ENCODE results near the gene ADISSP. TPM values are rescaled to one million over a fixed set of nuclear protein-coding genes. Genes with fewer than 3 reads are reported as not detected.

ADISSP gene
- total RNA-seq, 1 donor from 2014 or later, result 43.2 TPM

- FAIRE-seq, result no peak
- H3K4me3 Mint-ChIP-seq (ENCODE audit: unreplicated experiment), result peak overlapping the region; percentile 69
- peak overlapping the region; percentile 31 for H3K4me3 ChIP-seq (ENCODE audit: insufficient read depth, low read depth, low read length)
- no peak overlapping the region for H3K27ac ChIP-seq (ENCODE audit: low read depth, low read length)
- TF ChIP-seq, protein P1, sequence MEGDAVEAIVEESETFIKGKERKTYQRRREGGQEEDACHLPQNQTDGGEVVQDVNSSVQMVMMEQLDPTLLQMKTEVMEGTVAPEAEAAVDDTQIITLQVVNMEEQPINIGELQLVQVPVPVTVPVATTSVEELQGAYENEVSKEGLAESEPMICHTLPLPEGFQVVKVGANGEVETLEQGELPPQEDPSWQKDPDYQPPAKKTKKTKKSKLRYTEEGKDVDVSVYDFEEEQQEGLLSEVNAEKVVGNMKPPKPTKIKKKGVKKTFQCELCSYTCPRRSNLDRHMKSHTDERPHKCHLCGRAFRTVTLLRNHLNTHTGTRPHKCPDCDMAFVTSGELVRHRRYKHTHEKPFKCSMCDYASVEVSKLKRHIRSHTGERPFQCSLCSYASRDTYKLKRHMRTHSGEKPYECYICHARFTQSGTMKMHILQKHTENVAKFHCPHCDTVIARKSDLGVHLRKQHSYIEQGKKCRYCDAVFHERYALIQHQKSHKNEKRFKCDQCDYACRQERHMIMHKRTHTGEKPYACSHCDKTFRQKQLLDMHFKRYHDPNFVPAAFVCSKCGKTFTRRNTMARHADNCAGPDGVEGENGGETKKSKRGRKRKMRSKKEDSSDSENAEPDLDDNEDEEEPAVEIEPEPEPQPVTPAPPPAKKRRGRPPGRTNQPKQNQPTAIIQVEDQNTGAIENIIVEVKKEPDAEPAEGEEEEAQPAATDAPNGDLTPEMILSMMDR (IDR thresholded peaks at IDR 0.05; ENCODE audit: insufficient read depth, low read depth, low read length), result no peak
- no peak for TF ChIP-seq EZH2 (IDR thresholded peaks at IDR 0.05; ENCODE audit: insufficient read depth, low read length)
- H3K4me1 ChIP-seq (ENCODE audit: insufficient read depth, low read length), result peaks cover 18% of the 10 kb centered on the region
- H3K9me3 Mint-ChIP-seq (ENCODE audit: unreplicated experiment), result peaks cover 2% of the 10 kb centered on the region
- H3K27me3 Mint-ChIP-seq (ENCODE audit: low read depth, unreplicated experiment), result peaks cover 8% of the 10 kb centered on the region
- peaks cover 35% of the 10 kb centered on the region for H3K79me2 ChIP-seq (ENCODE audit: insufficient read depth, low read length)
- DNase-seq (ENCODE audit: low read depth), result no peak
- no peak overlapping the region for H2AFZ ChIP-seq (ENCODE audit: low read depth, low read length)
- H4K20me1 ChIP-seq (ENCODE audit: insufficient read depth, low read length), result peaks cover 48% of the 10 kb centered on the region
- no peak overlapping the region for H3K27ac Mint-ChIP-seq (ENCODE audit: unreplicated experiment)
- no peaks in the 10 kb centered on the region for H3K36me3 ChIP-seq (ENCODE audit: insufficient read depth, low read length)
- H3K4me2 ChIP-seq (ENCODE audit: low read length), result peak overlapping the region; percentile 97
- no peaks in the 10 kb centered on the region for H3K27me3 ChIP-seq (ENCODE audit: insufficient read depth, low read length)
- H3K4me1 Mint-ChIP-seq (ENCODE audit: low read depth, unreplicated experiment), result peaks cover 9% of the 10 kb centered on the region
- H3K9me3 ChIP-seq (ENCODE audit: insufficient read depth, low read depth, low read length), result no peaks in the 10 kb centered on the region
- H3K36me3 Mint-ChIP-seq (ENCODE audit: low read depth, unreplicated experiment), result peaks cover 2% of the 10 kb centered on the region
- H3K9ac ChIP-seq (ENCODE audit: low read length), result peak overlapping the region; percentile 85
Observed at GRCh38 chr20:3784216-3784853, 16.8 kb upstream of the ADISSP start.

- Mint-ChIP-seq H3K4me1 (ENCODE audit: low read depth, unreplicated experiment) (peaks cover 9% of the 10 kb centered on the region), H3K9me3 (ENCODE audit: unreplicated experiment) (no peaks in the 10 kb centered on the region), H3K27ac (ENCODE audit: unreplicated experiment) (no peak overlapping the region), H3K4me3 (ENCODE audit: unreplicated experiment) (no peak overlapping the region), H3K36me3 (ENCODE audit: low read depth, unreplicated experiment) (peaks cover 2% of the 10 kb centered on the region), H3K27me3 (ENCODE audit: low read depth, unreplicated experiment) (peaks cover 7% of the 10 kb centered on the region)
- Histone ChIP-seq H3K4me3 (ENCODE audit: insufficient read depth, low read depth, low read length) (no peak overlapping the region), H3K4me2 (ENCODE audit: low read length) (peak overlapping the region; percentile 97), H3K9me3 (ENCODE audit: insufficient read depth, low read depth, low read length) (no peaks in the 10 kb centered on the region), H3K27ac (ENCODE audit: low read depth, low read length) (no peak overlapping the region), H4K20me1 (ENCODE audit: insufficient read depth, low read length) (peaks cover 48% of the 10 kb centered on the region), H3K79me2 (ENCODE audit: insufficient read depth, low read length) (peaks cover 35% of the 10 kb centered on the region), H3K36me3 (ENCODE audit: insufficient read depth, low read length) (no peaks in the 10 kb centered on the region), H2AFZ (ENCODE audit: low read depth, low read length) (no peak overlapping the region), H3K4me1 (ENCODE audit: insufficient read depth, low read length) (peaks cover 18% of the 10 kb centered on the region), H3K27me3 (ENCODE audit: insufficient read depth, low read length) (peaks cover under 1% of the 10 kb centered on the region), H3K9ac (ENCODE audit: low read length) (peak overlapping the region; percentile 23)
- FAIRE-seq, result no peak
- DNase-seq (ENCODE audit: low read depth), result no peak
- TF ChIP-seq, protein P1 (IDR thresholded peaks at IDR 0.05; ENCODE audit: insufficient read depth, low read depth, low read length), result no peak
- no peak for TF ChIP-seq EZH2 (IDR thresholded peaks at IDR 0.05; ENCODE audit: insufficient read depth, low read length)
Observed at GRCh38 chr20:3783511-3784195, 16.1 kb upstream of the ADISSP start.

- Mint-ChIP-seq H3K4me3 (ENCODE audit: unreplicated experiment) (no peak overlapping the region), H3K36me3 (ENCODE audit: low read depth, unreplicated experiment) (peaks cover 2% of the 10 kb centered on the region)
Observed at GRCh38 chr20:3783068-3783489, 15.5 kb upstream of the ADISSP start.

More at GRCh38 chr20:3783068-3783489, 15.5 kb upstream of the ADISSP start:
- FAIRE-seq (no peak), DNase-seq (ENCODE audit: low read depth) (no peak)
- Histone ChIP-seq H3K4me3 (ENCODE audit: insufficient read depth, low read depth, low read length) (no peak overlapping the region), H4K20me1 (ENCODE audit: insufficient read depth, low read length) (peaks cover 48% of the 10 kb centered on the region), H3K4me1 (ENCODE audit: insufficient read depth, low read length) (peaks cover 18% of the 10 kb centered on the region), H3K4me2 (ENCODE audit: low read length) (peak overlapping the region; percentile 97), H2AFZ (ENCODE audit: low read depth, low read length) (no peak overlapping the region), H3K36me3 (ENCODE audit: insufficient read depth, low read length) (no peaks in the 10 kb centered on the region), H3K79me2 (ENCODE audit: insufficient read depth, low read length) (peaks cover 35% of the 10 kb centered on the region), H3K27me3 (ENCODE audit: insufficient read depth, low read length) (peaks cover 5% of the 10 kb centered on the region), H3K9me3 (ENCODE audit: insufficient read depth, low read depth, low read length) (no peaks in the 10 kb centered on the region), H3K27ac (ENCODE audit: low read depth, low read length) (no peak overlapping the region), H3K9ac (ENCODE audit: low read length) (no peak overlapping the region)
- peaks cover 7% of the 10 kb centered on the region for H3K27me3 Mint-ChIP-seq (ENCODE audit: low read depth, unreplicated experiment)
- TF ChIP-seq, protein P1 (IDR thresholded peaks at IDR 0.05; ENCODE audit: insufficient read depth, low read depth, low read length), result no peak
- no peak for TF ChIP-seq EZH2 (IDR thresholded peaks at IDR 0.05; ENCODE audit: insufficient read depth, low read length)
- H3K4me1 Mint-ChIP-seq (ENCODE audit: low read depth, unreplicated experiment), result peaks cover 9% of the 10 kb centered on the region
- no peak overlapping the region for H3K27ac Mint-ChIP-seq (ENCODE audit: unreplicated experiment)
- H3K9me3 Mint-ChIP-seq (ENCODE audit: unreplicated experiment), result no peaks in the 10 kb centered on the region
